Mucosa of descending colon (tissue), 3 donors: Measurements from ENCODE around the gene LDLRAP1. TPM values are rescaled to one million over a fixed set of nuclear protein-coding genes. Genes with fewer than 3 reads are reported as not detected.
"Not testable (repeated sequence)": the region's sequence is repeated elsewhere in the genome, so short reads cannot be mapped to it uniquely, and the experiment has no call there.

Source experiments
- ATAC-seq: fragments of 200-7000 bp; cut with Tn5 transposase; one replicate; pipeline ENCODE4 v1.9.1; 2020; ENCODE audit warnings: mild to moderate bottlenecking, moderate library complexity
- DNase-seq, 3 donors: peaks; one replicate each; pipeline ENCODE4 v3.0.0-alpha.2; 2020
- H3K36me3 ChIP-seq: fragments of 200-600 bp; one replicate; pipeline ENCODE4 v1.8.0; 2021; ENCODE audit warnings: low read depth, mild to moderate bottlenecking
- H3K4me1 ChIP-seq: fragments of 200-600 bp; one replicate; pipeline ENCODE4 v1.8.0; 2021; ENCODE audit warnings: low read depth, mild to moderate bottlenecking
- H3K4me3 ChIP-seq: fragments of 200-600 bp; one replicate; pipeline ENCODE4 v1.8.0; 2021; ENCODE audit warnings: mild to moderate bottlenecking
- H3K9me3 ChIP-seq: fragments of 200-600 bp; one replicate; pipeline ENCODE4 v1.8.0; 2021; ENCODE audit warnings: mild to moderate bottlenecking
- CTCF ChIP-seq: fragments of 200-600 bp; IDR thresholded peaks from one replicate; pipeline ENCODE4 v1.8.0; 2022; ENCODE audit warnings: antibody characterized with exemption, mild to moderate bottlenecking
- intact Hi-C, 2 donors: fragments of 100-400 bp; cut with DNase I in 1 of 2; cut with micrococcal nuclease in 1 of 2; formaldehyde crosslinking; loops; one replicate each; pipeline versions ENCODE4 v1.11.0 to v1.11.1; 2022; cut with DNase I, micrococcal nuclease
- total RNA-seq, 3 donors: library from RNA; stranded (reverse); fragmentation: NEBNext Ultra II Directional in 2 of 3; extraction: Animal tissue kit (Norgen Biotek cat#: 25700) in 2 of 3; gene quantifications; one replicate each; pipeline versions ENCODE4 v1.2.1 to v1.2.4, GENCODE V29; 2021 to 2023
- donor health status: DM: no; HTN: no; CAD: no; lungs with moderate emphysema.
- donor health status: DM: no; HTN: no; CAD: no.
- donor health status: DM: no; HTN: yes; CAD: no.

LDLRAP1 gene
- total RNA-seq, 3 donors from 2014 or later: 31.0 to 43.5 (median 37.0) TPM

- no peaks in the 10 kb centered on the region for H3K36me3 ChIP-seq
- ATAC-seq (peak; percentile 73), DNase-seq (peak; percentile 70 to 85 (median 82))
- H3K4me3 ChIP-seq: no peak overlapping the region
- no peaks in the 10 kb centered on the region for H3K9me3 ChIP-seq
- intact Hi-C loops: no loop called here
- peak; percentile 51 for TF ChIP-seq CTCF
- H3K4me1 ChIP-seq: peaks cover 8% of the 10 kb centered on the region
Measured at GRCh38 chr1:25503551-25504426, 39.6 kb upstream of the LDLRAP1 start.

GRCh38 chr1:25504706-25505595, 38.5 kb upstream of the LDLRAP1 start:
- no peak for TF ChIP-seq CTCF
- DNase-seq (no peak), ATAC-seq (no peak)

GRCh38 chr1:25505656-25506385, 37.6 kb upstream of the LDLRAP1 start:
- TF ChIP-seq CTCF: no peak
- no peaks in the 10 kb centered on the region for H3K9me3 ChIP-seq
- no peak overlapping the region for H3K4me3 ChIP-seq
- H3K4me1 ChIP-seq: peaks cover 8% of the 10 kb centered on the region
- ATAC-seq: no peak
- DNase-seq: no peak
- intact Hi-C loops: no loop called here
- no peaks in the 10 kb centered on the region for H3K36me3 ChIP-seq

More at GRCh38 chr1:25504706-25505595, 38.5 kb upstream of the LDLRAP1 start:
- Histone ChIP-seq H3K4me3 (no peak overlapping the region), H3K36me3 (no peaks in the 10 kb centered on the region), H3K4me1 (peaks cover 8% of the 10 kb centered on the region), H3K9me3 (no peaks in the 10 kb centered on the region)
- intact Hi-C loops: no loop called here

GRCh38 chr1:25506566-25507463, 36.6 kb upstream of the LDLRAP1 start:
- H3K9me3 ChIP-seq, ATAC-seq, intact Hi-C loops, H3K4me3 ChIP-seq, H3K4me1 ChIP-seq, H3K36me3 ChIP-seq: not testable (repeated sequence)
- peak; percentile 71 to 74 (median 73) for DNase-seq

- ATAC-seq: no peak
- DNase-seq: no peak
- Histone ChIP-seq H3K36me3 (no peaks in the 10 kb centered on the region), H3K4me3 (no peak overlapping the region), H3K9me3 (peaks cover 3% of the 10 kb centered on the region), H3K4me1 (no peaks in the 10 kb centered on the region)
- TF ChIP-seq CTCF: no peak
- intact Hi-C loops: no loop called here
Measured at GRCh38 chr1:25513666-25514065, 29.7 kb upstream of the LDLRAP1 start.
